H9 (cell line): ENCODE results near the gene TACR1. TPM values are rescaled to one million over a fixed set of nuclear protein-coding genes. Genes with fewer than 3 reads are reported as not detected.

Experiments
- DNase-seq: peaks from one replicate; pipeline ENCODE4 v3.0.0-alpha.2; 2017
- H2AFZ ChIP-seq: one replicate; pipeline ENCODE4 v1.6.1; 2013; ENCODE audit warnings: mild to moderate bottlenecking, low read length, control low read depth, moderate library complexity
- H2AK5ac ChIP-seq: 2 replicates; pipeline ENCODE4 v1.6.1; 2013; ENCODE audit warnings: low read length, control low read depth, mixed read lengths; ENCODE audit not compliant: insufficient read length
- H2BK120ac ChIP-seq: one replicate; pipeline ENCODE4 v1.6.1; 2013; ENCODE audit warnings: low read depth, mild to moderate bottlenecking, low read length, control low read depth, inconsistent platforms; ENCODE audit not compliant: poor library complexity, severe bottlenecking
- H2BK12ac ChIP-seq: 2 replicates; pipeline ENCODE4 v1.6.1; 2013; ENCODE audit warnings: low read length, control low read depth, mixed read lengths, low read depth; ENCODE audit not compliant: insufficient read length
- H2BK15ac ChIP-seq: 2 replicates; pipeline ENCODE4 v1.6.1; 2013; ENCODE audit warnings: low read depth, low read length, control low read depth
- H2BK20ac ChIP-seq: one replicate; pipeline ENCODE4 v1.6.1; 2013; ENCODE audit warnings: low read depth, mild to moderate bottlenecking, low read length, control low read depth, inconsistent platforms; ENCODE audit not compliant: poor library complexity, severe bottlenecking
- H2BK5ac ChIP-seq: 2 replicates; pipeline ENCODE4 v1.6.1; 2013; ENCODE audit warnings: low read length, control low read depth, mixed read lengths; ENCODE audit not compliant: insufficient read length
- H3K14ac ChIP-seq: 2 replicates; pipeline ENCODE4 v1.6.1; 2013; ENCODE audit warnings: low read length, control low read depth; ENCODE audit not compliant: insufficient read depth
- H3K18ac ChIP-seq: 2 replicates; pipeline ENCODE4 v1.6.1; 2013; ENCODE audit warnings: low read depth, mild to moderate bottlenecking, mixed read lengths, low read length, control low read depth; ENCODE audit not compliant: insufficient read length
- H3K23ac ChIP-seq: 2 replicates; pipeline ENCODE4 v1.6.1; 2013; ENCODE audit warnings: low read length, control low read depth, mixed read lengths, low read depth; ENCODE audit not compliant: insufficient read length
- H3K23me2 ChIP-seq: 2 replicates; pipeline ENCODE4 v1.6.1; 2013; ENCODE audit warnings: low read depth, mild to moderate bottlenecking, mixed read lengths, low read length, control low read depth; ENCODE audit not compliant: insufficient read length, poor library complexity, severe bottlenecking
- H3K27ac ChIP-seq: 2 replicates; pipeline ENCODE4 v1.5.1; 2013; ENCODE audit warnings: low read length, control low read depth, mixed read lengths, low read depth; ENCODE audit not compliant: insufficient read length
- H3K27me3 ChIP-seq: 2 replicates; pipeline ENCODE4 v1.6.1; 2013; ENCODE audit warnings: low read length, control low read depth, inconsistent platforms; ENCODE audit not compliant: insufficient read depth
- H3K4ac ChIP-seq: 2 replicates; pipeline ENCODE4 v1.6.1; 2013; ENCODE audit warnings: low read depth, mild to moderate bottlenecking, control low read depth, inconsistent platforms, low read length, moderate library complexity
- H3K4me1 ChIP-seq: 2 replicates; pipeline ENCODE4 v1.6.1; 2013; ENCODE audit warnings: low read length, control low read depth, inconsistent platforms; ENCODE audit not compliant: insufficient read depth
- H3K4me2 ChIP-seq: 2 replicates; pipeline ENCODE4 v1.6.1; 2013; ENCODE audit warnings: low read length, control low read depth, mixed read lengths; ENCODE audit not compliant: insufficient read length, insufficient read depth
- H3K56ac ChIP-seq: 2 replicates; pipeline ENCODE4 v1.6.1; 2013; ENCODE audit warnings: low read depth, mild to moderate bottlenecking, mixed read lengths, low read length, control low read depth; ENCODE audit not compliant: insufficient read length
- H3K79me1 ChIP-seq: 2 replicates; pipeline ENCODE4 v1.6.1; 2013; ENCODE audit warnings: low read depth, mild to moderate bottlenecking, moderate library complexity, low read length, control low read depth, inconsistent platforms; ENCODE audit not compliant: insufficient read depth, poor library complexity, severe bottlenecking
- H3K79me2 ChIP-seq: 2 replicates; pipeline ENCODE4 v1.6.1; 2013; ENCODE audit warnings: low read length, control low read depth, inconsistent platforms; ENCODE audit not compliant: insufficient read depth
- H3K9ac ChIP-seq: 2 replicates; pipeline ENCODE4 v1.6.1; 2013; ENCODE audit warnings: low read length, control low read depth, mixed read lengths; ENCODE audit not compliant: insufficient read length; ENCODE audit errors: extremely low read depth
- H3K9me3 ChIP-seq: one replicate; pipeline ENCODE4 v1.6.1; 2013; ENCODE audit warnings: low read depth, low read length, inconsistent platforms; ENCODE audit not compliant: control insufficient read depth
- H3T11ph ChIP-seq: one replicate; pipeline ENCODE4 v1.6.1; 2013; ENCODE audit warnings: mild to moderate bottlenecking, low read length, control low read depth, inconsistent platforms
- H4K20me1 ChIP-seq: one replicate; pipeline ENCODE4 v1.6.1; 2013; ENCODE audit not compliant: control insufficient read depth, insufficient read length, insufficient read depth
- H4K5ac ChIP-seq: 2 replicates; pipeline ENCODE4 v1.6.1; 2013; ENCODE audit warnings: low read depth, mild to moderate bottlenecking, mixed read lengths, low read length, control low read depth; ENCODE audit not compliant: insufficient read length
- H4K8ac ChIP-seq: replicated peaks from 2 replicates; pipeline ENCODE4 v1.6.1; 2013; ENCODE audit warnings: low read length, control low read depth, mixed read lengths, low read depth; ENCODE audit not compliant: insufficient read length
- H4K91ac ChIP-seq: 2 replicates; pipeline ENCODE4 v1.6.1; 2013; ENCODE audit warnings: low read depth, mild to moderate bottlenecking, moderate library complexity, mixed read lengths, low read length, control low read depth; ENCODE audit not compliant: insufficient read length
- H3K27ac Mint-ChIP-seq, 3 experiments: 2 replicates in 2 of 3; 3 replicates in 1 of 3; pipeline ENCODE4 v1.8.0; 2020 to 2021; ENCODE audit warnings: mixed read lengths in 3 of 3, mild to moderate bottlenecking in 1 of 3, moderate library complexity in 1 of 3
- H3K27me3 Mint-ChIP-seq: 2 replicates; pipeline ENCODE4 v1.8.0; 2021; ENCODE audit warnings: low read depth, mild to moderate bottlenecking, moderate library complexity, mixed read lengths
- H3K36me3 Mint-ChIP-seq, 3 experiments: 2 replicates in 2 of 3; 3 replicates in 1 of 3; pipeline ENCODE4 v1.8.0; 2020 to 2021; ENCODE audit warnings: low read depth in 3 of 3, mixed read lengths in 3 of 3; ENCODE audit not compliant: insufficient read depth in 1 of 3
- H3K4me1 Mint-ChIP-seq, 2 experiments: 2 replicates each; pipeline ENCODE4 v1.8.0; 2020; ENCODE audit warnings: mixed read lengths in 2 of 2
- H3K4me3 Mint-ChIP-seq, 2 experiments: 2 replicates in 1 of 2; 3 replicates in 1 of 2; pipeline ENCODE4 v1.8.0; 2020 to 2021; ENCODE audit warnings: mild to moderate bottlenecking in 2 of 2, mixed read lengths in 2 of 2, moderate library complexity in 1 of 2
- H3K9me3 Mint-ChIP-seq, 2 experiments: 2 replicates in 1 of 2; 3 replicates in 1 of 2; pipeline ENCODE4 v1.8.0; 2020; ENCODE audit warnings: mild to moderate bottlenecking in 2 of 2, mixed read lengths in 2 of 2, moderate library complexity in 1 of 2
- CTCF ChIP-seq: fragments of 200-600 bp; sonication (generic); conservative IDR thresholded peaks from 3 replicates; pipeline ENCODE4 v1.8.0; 2021; ENCODE audit warnings: antibody characterized with exemption, mild to moderate bottlenecking
- WGBS: extraction: QIAGEN DNeasy Blood & Tissue Kit; methylation state at CpG from one replicate; pipeline ENCODE4 v1.1.7; 2013; ENCODE audit warnings: missing lambda C conversion rate, low lambda C conversion rate, mixed read lengths; ENCODE audit not compliant: insufficient read length; ENCODE audit errors: extremely low coverage; 5-methylcytosine and 5-hydroxymethylcytosine counted together
- total RNA-seq: library from RNA; stranded (reverse); gene quantifications from 2 replicates; pipeline ENCODE4 v1.2.1, GENCODE V29; 2021

Gene TACR1
- total RNA-seq, 1 experiment from 2014 or later = 1.4 TPM

DNA sequence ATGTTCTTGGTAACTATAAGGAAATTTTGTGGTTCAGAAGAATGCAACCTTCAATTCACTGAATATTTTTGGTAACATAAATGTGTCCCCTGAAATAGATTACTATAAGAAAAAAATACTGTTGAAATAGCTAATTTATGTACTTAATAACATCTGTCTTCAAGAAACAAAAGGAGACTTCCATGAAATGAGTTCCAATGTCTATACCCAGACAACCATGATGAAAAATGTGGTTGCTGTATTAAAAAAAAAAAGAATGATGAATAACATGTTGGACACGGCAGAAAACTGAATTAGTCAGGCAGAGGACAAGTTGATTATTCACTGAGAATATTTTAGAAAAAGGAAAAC lies 98.5 kb downstream of the TACR1 start:
- Histone ChIP-seq H4K5ac (no peak overlapping the region), H3K18ac (no peak overlapping the region), H2BK120ac (no peak overlapping the region), H2BK20ac (no peak overlapping the region), H3K23ac (no peak overlapping the region), H3K79me2 (no peaks in the 10 kb centered on the region), H2BK5ac (no peak overlapping the region), H4K91ac (no peak overlapping the region), H3K27me3 (no peaks in the 10 kb centered on the region), H3K4ac (no peak overlapping the region), H3K27ac (no peak overlapping the region), H3T11ph (no peak overlapping the region), H3K23me2 (no peaks in the 10 kb centered on the region), H3K14ac (no peak overlapping the region), H3K9ac (no peak overlapping the region), H3K4me1 (peaks cover 3% of the 10 kb centered on the region; the same call in 1 of the 2 replicates), H3K4me2 (no peak overlapping the region), H2AK5ac (no peak overlapping the region), H3K56ac (no peak overlapping the region), H2AFZ (no peak overlapping the region), H2BK15ac (no peak overlapping the region), H3K9me3 (no peaks in the 10 kb centered on the region), H4K20me1 (no peaks in the 10 kb centered on the region), H4K8ac (no peak overlapping the region), H3K79me1 (no peaks in the 10 kb centered on the region), H2BK12ac (no peak overlapping the region)
- Mint-ChIP-seq H3K27ac (no peak overlapping the region), H3K4me3 (no peak overlapping the region), H3K36me3 (peaks cover 3 to 5% (median 4%) of the 10 kb centered on the region in 3 experiments), H3K9me3 (peaks cover 5 to 7% of the 10 kb centered on the region in 2 experiments), H3K4me1 (peaks cover 6 to 8% of the 10 kb centered on the region in 2 experiments), H3K27me3 (no peaks in the 10 kb centered on the region)
- no peak for TF ChIP-seq CTCF
- DNase-seq = no peak
- WGBS = no CpG with 5 or more reads among the region's 1 CpG
